Tibial nerve (tissue), 4 donors: Measurements from ENCODE around the gene MARS1. TPM values are rescaled to one million over a fixed set of nuclear protein-coding genes. Genes with fewer than 3 reads are reported as not detected.

Experiments used
- DNase-seq, 2 donors: peaks; one replicate each; pipeline ENCODE4 v3.0.0-alpha.2; 2019; ENCODE audit warnings: low spot score in 2 of 2
- H3K27ac ChIP-seq, 4 donors: fragments of 200-600 bp; sonication (generic) in 3 of 4; one replicate each; pipeline ENCODE4 v1.5.1; 2017 to 2019; ENCODE audit warnings: mild to moderate bottlenecking in 1 of 4
- H3K27me3 ChIP-seq, 2 donors: fragments of 200-600 bp; sonication (generic) in 1 of 2; one replicate each; pipeline versions ENCODE4 v1.5.1 to v1.6.0; 2017 to 2019
- H3K36me3 ChIP-seq, 3 donors: fragments of 200-600 bp; sonication (generic); one replicate each; pipeline ENCODE4 v1.5.1; 2018 to 2019
- H3K4me1 ChIP-seq, 4 donors: fragments of 200-600 bp; sonication (generic) in 3 of 4; one replicate each; pipeline ENCODE4 v1.5.1; 2017 to 2019
- H3K4me3 ChIP-seq, 4 donors: fragments of 200-600 bp; sonication (generic) in 3 of 4; one replicate each; pipeline ENCODE4 v1.5.1; 2017 to 2019; ENCODE audit warnings: mild to moderate bottlenecking in 1 of 4, moderate library complexity in 1 of 4
- H3K9me3 ChIP-seq, 4 donors: fragments of 200-600 bp; sonication (generic) in 3 of 4; one replicate each; pipeline ENCODE4 v1.5.1; 2017 to 2019
- CTCF ChIP-seq, 5 experiments: fragments of 200-600 bp in 3 of 5; fragments of 450-650 bp in 2 of 5; sonication (generic) in 3 of 5; IDR thresholded peaks; one replicate each; pipeline ENCODE4 v1.5.1; 2016 to 2019; ENCODE audit warnings: antibody characterized with exemption in 5 of 5, mild to moderate bottlenecking in 3 of 5, moderate library complexity in 2 of 5
- EP300 ChIP-seq, 2 donors: sonication (generic); formaldehyde crosslinking; IDR thresholded peaks; one replicate each; pipeline ENCODE4 v1.6.1; 2017; ENCODE audit warnings: antibody characterized with exemption in 2 of 2, mild to moderate bottlenecking in 1 of 2
- POLR2A ChIP-seq, 2 donors: fragments of 450-650 bp; IDR thresholded peaks; one replicate each; pipeline ENCODE4 v1.6.1; 2017; ENCODE audit warnings: antibody characterized with exemption in 2 of 2, mild to moderate bottlenecking in 2 of 2, moderate library complexity in 2 of 2
- WGBS, 2 donors: methylation state at CpG; one replicate each; pipeline ENCODE4 v1.1.5; 2018; 5-methylcytosine and 5-hydroxymethylcytosine counted together
- total RNA-seq, 4 donors: library from RNA; depleted of rRNA; stranded (reverse); fragments of >200 nt; gene quantifications; one replicate each; pipeline ENCODE4 v1.1.0, GENCODE V29; 2016

MARS1 gene
- total RNA-seq, 4 donors from 2014 or later = 53.5 to 101 (median 74.2) TPM

GRCh38 chr12:57552306-57552651 lies 64.4 kb downstream of the MARS1 start:
- Histone ChIP-seq H3K9me3 (no peaks in the 10 kb centered on the region), H3K27me3 (peaks cover 2 to 28% of the 10 kb centered on the region in 2 donors), H3K4me3 (no peak overlapping the region), H3K4me1 (peaks cover 0 to 17% (median 7%) of the 10 kb centered on the region in 4 donors), H3K36me3 (no peaks in the 10 kb centered on the region), H3K27ac (no peak overlapping the region)
- WGBS, 2 donors = 78 to 80% methylated on average over 2 of the region's 2 CpGs
- TF ChIP-seq CTCF (IDR thresholded peaks at IDR 0.05) (no peak), EP300 (IDR thresholded peaks at IDR 0.05) (no peak), POLR2A (IDR thresholded peaks at IDR 0.05) (no peak)
- no peak for DNase-seq

GRCh38 chr12:57552835-57553313 lies 65.0 kb downstream of the MARS1 start:
- Histone ChIP-seq H3K4me3 (no peak overlapping the region), H3K36me3 (no peaks in the 10 kb centered on the region), H3K4me1 (peaks cover 0 to 13% (median 7%) of the 10 kb centered on the region in 4 donors), H3K27me3 (peaks cover 2 to 28% of the 10 kb centered on the region in 2 donors), H3K9me3 (no peaks in the 10 kb centered on the region), H3K27ac (no peak overlapping the region)
- TF ChIP-seq CTCF (IDR thresholded peaks at IDR 0.05) = no peak
- TF ChIP-seq EP300 (IDR thresholded peaks at IDR 0.05) = no peak
- TF ChIP-seq POLR2A (IDR thresholded peaks at IDR 0.05) = no peak
- DNase-seq = no peak
- 43 to 55% methylated on average over 6 of the region's 6 CpGs for WGBS, 2 donors

GRCh38 chr12:57553343-57554202 lies 65.7 kb downstream of the MARS1 start:
- DNase-seq = no peak
- WGBS, 2 donors = 49 to 54% methylated on average over 7 of the region's 7 CpGs
- no peaks in the 10 kb centered on the region for H3K9me3 ChIP-seq
- H3K27me3 ChIP-seq = peaks cover 2 to 25% of the 10 kb centered on the region in 2 donors
- peaks cover 0 to 12% (median 7%) of the 10 kb centered on the region in 4 donors for H3K4me1 ChIP-seq
- no peak overlapping the region for H3K27ac ChIP-seq
- TF ChIP-seq EP300 (IDR thresholded peaks at IDR 0.05) = no peak
- TF ChIP-seq POLR2A (IDR thresholded peaks at IDR 0.05) = no peak
- TF ChIP-seq CTCF (IDR thresholded peaks at IDR 0.05) = no peak
- H3K36me3 ChIP-seq = no peaks in the 10 kb centered on the region
- no peak overlapping the region for H3K4me3 ChIP-seq

- Histone ChIP-seq H3K36me3 (no peaks in the 10 kb centered on the region), H3K27me3 (peaks cover 2 to 16% of the 10 kb centered on the region in 2 donors), H3K4me1 (peaks cover 0 to 10% (median 7%) of the 10 kb centered on the region in 4 donors), H3K9me3 (no peaks in the 10 kb centered on the region), H3K4me3 (no peak overlapping the region), H3K27ac (no peak overlapping the region)
- no peak for TF ChIP-seq POLR2A (IDR thresholded peaks at IDR 0.05)
- TF ChIP-seq CTCF (IDR thresholded peaks at IDR 0.05) = no peak
- TF ChIP-seq EP300 (IDR thresholded peaks at IDR 0.05) = no peak
- no peak for DNase-seq
- WGBS, 2 donors = 89 to 91% methylated on average over 2 of the region's 2 CpGs
Observed at GRCh38 chr12:57554453-57554852, 66.6 kb downstream of the MARS1 start.

GRCh38 chr12:57554897-57555296 lies 67.0 kb downstream of the MARS1 start:
- H3K4me1 ChIP-seq = peaks cover 0 to 6% (median 6%) of the 10 kb centered on the region in 4 donors
- H3K4me3 ChIP-seq = no peak overlapping the region
- H3K27me3 ChIP-seq = peaks cover 0 to 12% of the 10 kb centered on the region in 2 donors
- H3K36me3 ChIP-seq = no peaks in the 10 kb centered on the region
- no peak for DNase-seq
- H3K9me3 ChIP-seq = no peaks in the 10 kb centered on the region
- 89 to 100% methylated on average over 1 of the region's 1 CpG for WGBS, 2 donors
- H3K27ac ChIP-seq = no peak overlapping the region
- TF ChIP-seq EP300 (IDR thresholded peaks at IDR 0.05) = no peak
- no peak for TF ChIP-seq POLR2A (IDR thresholded peaks at IDR 0.05)
- no peak for TF ChIP-seq CTCF (IDR thresholded peaks at IDR 0.05)
